OCI-LY7 (cell line): Measurements from ENCODE around the gene INO80E.

ENCODE experiments used
- EZH2phosphoT487 ChIP-seq: fragments of 200-600 bp; sonication (generic); IDR thresholded peaks from 2 replicates; pipeline ENCODE4 v1.6.1; 2018; ENCODE audit warnings: low read depth, borderline replicate concordance, mild to moderate bottlenecking, mixed run types, antibody characterized with exemption, low read length, moderate library complexity, mixed read lengths
- TF ChIP-seq, protein P1 (sequence below): fragments of 200-600 bp; sonication (generic); conservative IDR thresholded peaks from 2 replicates; pipeline ENCODE4 v1.5.1; 2014; ENCODE audit warnings: mild to moderate bottlenecking, antibody characterized with exemption, low read length, moderate library complexity, mixed read lengths

DNA sequence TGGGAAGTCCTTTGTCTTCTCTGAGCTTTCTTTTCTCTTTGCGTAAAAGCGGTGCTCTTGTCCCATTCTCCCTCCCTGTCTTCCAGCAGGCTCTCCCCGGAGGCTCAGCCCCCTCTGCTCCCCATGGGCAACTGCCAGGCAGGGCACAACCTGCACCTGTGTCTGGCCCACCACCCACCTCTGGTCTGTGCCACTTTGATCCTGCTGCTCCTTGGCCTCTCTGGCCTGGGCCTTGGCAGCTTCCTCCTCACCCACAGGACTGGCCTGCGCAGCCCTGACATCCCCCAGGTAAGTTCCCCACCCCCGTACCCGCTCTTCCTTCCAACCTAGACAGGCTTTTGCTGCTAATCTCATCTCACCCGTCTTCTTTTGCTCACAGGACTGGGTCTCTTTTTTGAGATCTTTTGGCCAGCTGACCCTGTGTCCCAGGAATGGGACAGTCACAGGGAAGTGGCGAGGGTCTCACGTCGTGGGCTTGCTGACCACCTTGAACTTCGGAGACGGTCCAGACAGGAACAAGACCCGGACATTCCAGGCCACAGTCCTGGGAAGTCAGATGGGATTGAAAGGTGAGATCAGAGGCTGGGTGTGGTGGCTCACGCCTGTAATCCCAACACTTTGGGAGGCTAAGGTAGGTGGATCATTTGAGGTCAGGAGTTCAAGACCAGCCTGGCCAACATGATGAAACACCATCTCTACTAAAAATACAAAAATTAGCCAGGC, 32.9 kb upstream of the INO80E start:
- TF ChIP-seq, protein P1, sequence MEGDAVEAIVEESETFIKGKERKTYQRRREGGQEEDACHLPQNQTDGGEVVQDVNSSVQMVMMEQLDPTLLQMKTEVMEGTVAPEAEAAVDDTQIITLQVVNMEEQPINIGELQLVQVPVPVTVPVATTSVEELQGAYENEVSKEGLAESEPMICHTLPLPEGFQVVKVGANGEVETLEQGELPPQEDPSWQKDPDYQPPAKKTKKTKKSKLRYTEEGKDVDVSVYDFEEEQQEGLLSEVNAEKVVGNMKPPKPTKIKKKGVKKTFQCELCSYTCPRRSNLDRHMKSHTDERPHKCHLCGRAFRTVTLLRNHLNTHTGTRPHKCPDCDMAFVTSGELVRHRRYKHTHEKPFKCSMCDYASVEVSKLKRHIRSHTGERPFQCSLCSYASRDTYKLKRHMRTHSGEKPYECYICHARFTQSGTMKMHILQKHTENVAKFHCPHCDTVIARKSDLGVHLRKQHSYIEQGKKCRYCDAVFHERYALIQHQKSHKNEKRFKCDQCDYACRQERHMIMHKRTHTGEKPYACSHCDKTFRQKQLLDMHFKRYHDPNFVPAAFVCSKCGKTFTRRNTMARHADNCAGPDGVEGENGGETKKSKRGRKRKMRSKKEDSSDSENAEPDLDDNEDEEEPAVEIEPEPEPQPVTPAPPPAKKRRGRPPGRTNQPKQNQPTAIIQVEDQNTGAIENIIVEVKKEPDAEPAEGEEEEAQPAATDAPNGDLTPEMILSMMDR, result no peak
- TF ChIP-seq EZH2phosphoT487, result no peak
